ENCODE results near the gene TBC1D22A.

The TBC1D22A gene

GRCh38 chr22:46865052-46865434, 102.6 kb downstream of the TBC1D22A start:
- no peaks in the 10 kb centered on the region for H3K9me3 ChIP-seq (ENCODE audit: severe bottlenecking)
- no peak for DNase-seq
- H3K27me3 ChIP-seq (ENCODE audit: insufficient read depth, low read depth, severe bottlenecking), result no peaks in the 10 kb centered on the region
- H3K27ac ChIP-seq, result no peak overlapping the region
- H3K36me3 ChIP-seq, result no peaks in the 10 kb centered on the region
- no peak for TF ChIP-seq CTCF (IDR thresholded peaks at IDR 0.05; ENCODE audit: low read depth, low read length)
- no peak overlapping the region for H3K4me3 ChIP-seq (ENCODE audit: low read depth, low read length)

- no peak for DNase-seq
- H3K27me3 ChIP-seq (ENCODE audit: insufficient read depth, low read depth, severe bottlenecking), result no peaks in the 10 kb centered on the region
- peaks cover 3% of the 10 kb centered on the region; the same call in 1 of the 2 replicates for H3K36me3 ChIP-seq
- no peak overlapping the region for H3K4me3 ChIP-seq (ENCODE audit: low read depth, low read length)
- no peak for TF ChIP-seq CTCF (IDR thresholded peaks at IDR 0.05; ENCODE audit: low read depth, low read length)
- H3K27ac ChIP-seq, result no peak overlapping the region
- H3K9me3 ChIP-seq (ENCODE audit: severe bottlenecking), result no peaks in the 10 kb centered on the region
Observed at GRCh38 chr22:46865642-46866041, 103.2 kb downstream of the TBC1D22A start.

- no peak for DNase-seq
- Histone ChIP-seq H3K27me3 (ENCODE audit: insufficient read depth, low read depth, severe bottlenecking) (no peaks in the 10 kb centered on the region), H3K36me3 (peaks cover 9% of the 10 kb centered on the region), H3K4me3 (ENCODE audit: low read depth, low read length) (no peak overlapping the region), H3K27ac (no peak overlapping the region), H3K9me3 (ENCODE audit: severe bottlenecking) (peaks cover 4% of the 10 kb centered on the region)
- TF ChIP-seq CTCF (IDR thresholded peaks at IDR 0.05; ENCODE audit: low read depth, low read length), result no peak
Observed at GRCh38 chr22:46866591-46866990, 104.1 kb downstream of the TBC1D22A start.

- Histone ChIP-seq H3K27me3 (ENCODE audit: insufficient read depth, low read depth, severe bottlenecking) (no peaks in the 10 kb centered on the region), H3K36me3 (peaks cover 13% of the 10 kb centered on the region), H3K4me3 (ENCODE audit: low read depth, low read length) (no peak overlapping the region), H3K27ac (no peak overlapping the region), H3K9me3 (ENCODE audit: severe bottlenecking) (peaks cover 8% of the 10 kb centered on the region)
- DNase-seq, result no peak
- no peak for TF ChIP-seq CTCF (IDR thresholded peaks at IDR 0.05; ENCODE audit: low read depth, low read length)
Observed at GRCh38 chr22:46867106-46867505, 104.7 kb downstream of the TBC1D22A start.

GRCh38 chr22:46869329-46869728, 106.9 kb downstream of the TBC1D22A start:
- peaks cover 10% of the 10 kb centered on the region for H3K9me3 ChIP-seq (ENCODE audit: severe bottlenecking)
- no peak overlapping the region for H3K27ac ChIP-seq
- DNase-seq, result no peak
- no peak overlapping the region for H3K4me3 ChIP-seq (ENCODE audit: low read depth, low read length)
- peaks cover 13% of the 10 kb centered on the region for H3K36me3 ChIP-seq
- H3K27me3 ChIP-seq (ENCODE audit: insufficient read depth, low read depth, severe bottlenecking), result no peaks in the 10 kb centered on the region
- no peak for TF ChIP-seq CTCF (IDR thresholded peaks at IDR 0.05; ENCODE audit: low read depth, low read length)

- TF ChIP-seq CTCF (IDR thresholded peaks at IDR 0.05; ENCODE audit: low read depth, low read length), result no peak
- peaks cover 13% of the 10 kb centered on the region for H3K36me3 ChIP-seq
- H3K4me3 ChIP-seq (ENCODE audit: low read depth, low read length), result no peak overlapping the region
- H3K9me3 ChIP-seq (ENCODE audit: severe bottlenecking), result peaks cover 10% of the 10 kb centered on the region
- no peaks in the 10 kb centered on the region for H3K27me3 ChIP-seq (ENCODE audit: insufficient read depth, low read depth, severe bottlenecking)
- H3K27ac ChIP-seq, result no peak overlapping the region
- no peak for DNase-seq
Observed at GRCh38 chr22:46869831-46870441, 107.5 kb downstream of the TBC1D22A start.
